Breast epithelium (tissue), 4 donors: ENCODE results near the gene KMO. TPM values are rescaled to one million over a fixed set of nuclear protein-coding genes. Genes with fewer than 3 reads are reported as not detected.

Experiments
- DNase-seq, 2 donors: peaks; one replicate each; pipeline ENCODE4 v3.0.0-alpha.2; 2019; ENCODE audit warnings: low spot score in 2 of 2
- H3K27ac ChIP-seq, 2 donors: fragments of 200-600 bp; sonication (generic) in 1 of 2; one replicate each; pipeline ENCODE4 v1.5.1; 2016 to 2019; ENCODE audit warnings: mild to moderate bottlenecking in 1 of 2
- H3K27me3 ChIP-seq, 2 donors: fragments of 200-600 bp; sonication (generic) in 1 of 2; one replicate each; pipeline versions ENCODE4 v1.5.1 to v1.6.0; 2017 to 2019; ENCODE audit warnings: control low read depth in 1 of 2, mild to moderate bottlenecking in 1 of 2
- H3K36me3 ChIP-seq: fragments of 200-600 bp; one replicate; pipeline ENCODE4 v1.5.1; 2019
- H3K4me1 ChIP-seq, 2 donors: fragments of 200-600 bp; sonication (generic); one replicate each; pipeline ENCODE4 v1.5.1; 2016 to 2019; ENCODE audit warnings: control low read depth in 1 of 2
- H3K4me3 ChIP-seq, 3 donors: fragments of 200-600 bp; sonication (generic); 1 replicate in 2 of 3; 2 replicates in 1 of 3; pipeline ENCODE4 v1.5.1; 2016 to 2019; ENCODE audit warnings: mild to moderate bottlenecking in 3 of 3, moderate library complexity in 2 of 3
- H3K9me3 ChIP-seq, 2 donors: fragments of 200-600 bp; sonication (generic) in 1 of 2; one replicate each; pipeline ENCODE4 v1.5.1; 2016 to 2019; ENCODE audit warnings: control low read depth in 1 of 2
- POLR2A ChIP-seq: fragments of 450-650 bp; IDR thresholded peaks from one replicate; pipeline ENCODE4 v1.6.1; 2016; ENCODE audit warnings: antibody characterized with exemption, mild to moderate bottlenecking, moderate library complexity
- POLR2AphosphoS5 ChIP-seq, 3 donors: sonication (generic); formaldehyde crosslinking; IDR thresholded peaks; one replicate each; pipeline ENCODE4 v1.6.1; 2017; ENCODE audit warnings: antibody characterized with exemption in 3 of 3
- intact Hi-C: fragments of 100-400 bp; cut with DNase I; formaldehyde crosslinking; loops from one replicate; pipeline ENCODE4 v1.15.1; 2023; ENCODE audit warnings: low total_unique reads
- total RNA-seq, 3 donors: library from RNA; depleted of rRNA; stranded (reverse); fragments of >200 nt; gene quantifications; one replicate each; pipeline ENCODE4 v1.1.0, GENCODE V29; 2016
- TF ChIP-seq, protein P1 (sequence below), 3 donors: fragments of 450-650 bp; IDR thresholded peaks; one replicate each; pipeline ENCODE4 v1.5.1; 2016 to 2017; ENCODE audit warnings: antibody characterized with exemption in 3 of 3, mild to moderate bottlenecking in 3 of 3, moderate library complexity in 3 of 3

The KMO gene
- total RNA-seq = 1 to 10 TPM; 1.1 to 4.3 (median 1.9) TPM

DNA sequence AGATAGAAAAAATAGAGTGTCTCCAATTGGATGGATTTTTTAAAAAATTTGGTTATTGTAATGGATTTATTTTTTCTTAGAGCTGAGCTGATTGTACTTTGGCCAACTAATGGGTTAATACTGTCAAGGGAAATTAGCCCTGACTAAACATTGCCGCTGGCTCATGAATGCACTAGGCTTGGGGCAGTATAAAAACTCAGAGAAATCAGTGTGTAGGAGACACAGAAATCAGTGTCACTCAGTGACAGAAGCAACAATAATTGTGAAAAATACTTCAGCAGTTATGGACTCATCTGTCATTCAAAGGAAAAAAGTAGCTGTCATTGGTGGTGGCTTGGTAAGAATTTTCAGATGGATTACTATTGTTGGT lies at the start of gene KMO:
Gene KMO (plus strand): TSS at position 217 of the 370 bp plus-strand sequence. CDS start 67 bp downstream, at position 284.
- Histone ChIP-seq H3K9me3 (no peaks in the 10 kb centered on the region), H3K4me1 (no peaks in the 10 kb centered on the region), H3K27me3 (no peaks in the 10 kb centered on the region), H3K4me3 (peak within 1 kb of the TSS; percentile 40 to 62 (median 48)), H3K36me3 (no peaks in the 10 kb centered on the region), H3K27ac (peak within 1 kb of the TSS in 1 of 2 donors; percentile 8)
- TF ChIP-seq, protein P1, sequence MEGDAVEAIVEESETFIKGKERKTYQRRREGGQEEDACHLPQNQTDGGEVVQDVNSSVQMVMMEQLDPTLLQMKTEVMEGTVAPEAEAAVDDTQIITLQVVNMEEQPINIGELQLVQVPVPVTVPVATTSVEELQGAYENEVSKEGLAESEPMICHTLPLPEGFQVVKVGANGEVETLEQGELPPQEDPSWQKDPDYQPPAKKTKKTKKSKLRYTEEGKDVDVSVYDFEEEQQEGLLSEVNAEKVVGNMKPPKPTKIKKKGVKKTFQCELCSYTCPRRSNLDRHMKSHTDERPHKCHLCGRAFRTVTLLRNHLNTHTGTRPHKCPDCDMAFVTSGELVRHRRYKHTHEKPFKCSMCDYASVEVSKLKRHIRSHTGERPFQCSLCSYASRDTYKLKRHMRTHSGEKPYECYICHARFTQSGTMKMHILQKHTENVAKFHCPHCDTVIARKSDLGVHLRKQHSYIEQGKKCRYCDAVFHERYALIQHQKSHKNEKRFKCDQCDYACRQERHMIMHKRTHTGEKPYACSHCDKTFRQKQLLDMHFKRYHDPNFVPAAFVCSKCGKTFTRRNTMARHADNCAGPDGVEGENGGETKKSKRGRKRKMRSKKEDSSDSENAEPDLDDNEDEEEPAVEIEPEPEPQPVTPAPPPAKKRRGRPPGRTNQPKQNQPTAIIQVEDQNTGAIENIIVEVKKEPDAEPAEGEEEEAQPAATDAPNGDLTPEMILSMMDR (IDR thresholded peaks at IDR 0.05) = no peak
- TF ChIP-seq POLR2AphosphoS5 (IDR thresholded peaks at IDR 0.05) = no peak
- TF ChIP-seq POLR2A = no peak
- no peak for DNase-seq
- intact Hi-C loops = no loop called here

DNA sequence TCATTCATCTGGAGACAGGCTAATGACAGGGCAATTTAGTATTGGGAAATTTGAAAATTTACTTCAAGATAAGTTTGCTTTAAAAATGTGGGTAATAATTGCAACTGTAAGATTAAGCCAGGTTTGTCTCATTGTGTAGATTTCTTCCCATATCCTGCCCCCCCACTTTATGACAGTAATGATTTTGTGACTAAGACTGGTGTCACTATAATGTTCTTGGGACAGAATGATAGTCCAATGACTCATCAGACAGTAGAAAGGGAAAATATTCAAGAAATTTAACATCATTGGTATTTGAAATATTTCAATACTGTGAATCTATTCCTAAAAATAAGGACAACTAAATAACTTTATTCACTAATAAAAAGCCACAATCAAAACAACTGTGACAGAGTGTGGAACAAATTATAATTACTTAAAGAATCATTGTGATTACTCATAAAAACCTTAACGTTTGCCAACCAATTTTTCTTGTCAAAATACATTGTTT lies 49.4 kb upstream of the KMO start:
- Histone ChIP-seq H3K27me3 (no peaks in the 10 kb centered on the region), H3K36me3 (no peaks in the 10 kb centered on the region), H3K4me1 (no peaks in the 10 kb centered on the region), H3K4me3 (no peak overlapping the region), H3K27ac (no peak overlapping the region), H3K9me3 (no peaks in the 10 kb centered on the region)
- intact Hi-C loops = no loop called here
- no peak for DNase-seq
- TF ChIP-seq POLR2A = no peak
- TF ChIP-seq, protein P1 (IDR thresholded peaks at IDR 0.05) = no peak
- no peak for TF ChIP-seq POLR2AphosphoS5 (IDR thresholded peaks at IDR 0.05)

DNA sequence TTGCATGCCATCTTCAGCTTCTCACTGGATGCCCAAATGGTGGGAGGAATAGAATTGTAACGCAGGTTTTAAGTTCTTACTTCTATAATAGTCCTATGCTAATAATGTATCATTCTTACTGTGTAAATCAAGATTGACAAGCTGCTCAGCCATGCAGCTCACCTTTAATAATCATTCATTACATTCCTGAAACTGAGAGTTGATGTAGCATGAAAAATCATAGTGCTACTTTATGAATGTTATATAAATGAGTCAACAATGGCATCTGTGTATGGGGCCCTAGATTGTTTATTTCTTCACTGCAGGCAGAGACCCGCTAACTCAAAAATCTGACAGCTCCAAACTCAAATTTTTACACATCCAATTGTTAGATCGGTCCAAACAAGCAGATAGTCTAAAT lies 47.0 kb upstream of the KMO start:
- no peaks in the 10 kb centered on the region for H3K27me3 ChIP-seq
- no peaks in the 10 kb centered on the region for H3K4me1 ChIP-seq
- no peaks in the 10 kb centered on the region for H3K9me3 ChIP-seq
- H3K36me3 ChIP-seq = no peaks in the 10 kb centered on the region
- no peak overlapping the region for H3K27ac ChIP-seq
- no peak for TF ChIP-seq POLR2A
- TF ChIP-seq POLR2AphosphoS5 (IDR thresholded peaks at IDR 0.05) = no peak
- TF ChIP-seq, protein P1 (IDR thresholded peaks at IDR 0.05) = no peak
- intact Hi-C loops = no loop called here
- no peak overlapping the region for H3K4me3 ChIP-seq
- DNase-seq = no peak

DNA sequence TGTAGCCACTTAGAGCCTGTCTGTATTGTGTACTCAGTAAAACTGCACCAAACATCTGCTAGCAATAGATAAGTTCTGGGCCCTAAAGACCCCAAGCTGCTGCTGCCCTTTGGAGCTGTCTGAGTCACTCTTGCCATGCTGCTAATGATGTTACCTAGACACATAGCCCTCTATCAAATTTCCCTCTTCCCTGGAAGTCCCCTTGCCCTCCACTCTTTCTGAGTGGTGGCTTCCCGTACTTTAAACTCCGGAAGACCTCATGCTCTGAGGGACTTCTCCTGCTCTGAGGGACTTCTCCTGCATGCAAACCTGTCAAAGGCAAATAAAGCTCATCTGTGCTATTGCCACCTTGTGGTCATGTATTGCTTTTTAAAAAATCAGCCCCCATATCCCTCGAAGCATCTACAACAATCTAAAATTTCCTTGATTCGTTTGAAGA lies 46.6 kb upstream of the KMO start:
- Histone ChIP-seq H3K27ac (no peak overlapping the region), H3K36me3 (no peaks in the 10 kb centered on the region), H3K4me1 (no peaks in the 10 kb centered on the region), H3K9me3 (no peaks in the 10 kb centered on the region), H3K27me3 (no peaks in the 10 kb centered on the region), H3K4me3 (no peak overlapping the region)
- TF ChIP-seq POLR2AphosphoS5 (IDR thresholded peaks at IDR 0.05) = no peak
- TF ChIP-seq, protein P1 (IDR thresholded peaks at IDR 0.05) = no peak
- TF ChIP-seq POLR2A = no peak
- DNase-seq = no peak
- intact Hi-C loops = no loop called here

DNA sequence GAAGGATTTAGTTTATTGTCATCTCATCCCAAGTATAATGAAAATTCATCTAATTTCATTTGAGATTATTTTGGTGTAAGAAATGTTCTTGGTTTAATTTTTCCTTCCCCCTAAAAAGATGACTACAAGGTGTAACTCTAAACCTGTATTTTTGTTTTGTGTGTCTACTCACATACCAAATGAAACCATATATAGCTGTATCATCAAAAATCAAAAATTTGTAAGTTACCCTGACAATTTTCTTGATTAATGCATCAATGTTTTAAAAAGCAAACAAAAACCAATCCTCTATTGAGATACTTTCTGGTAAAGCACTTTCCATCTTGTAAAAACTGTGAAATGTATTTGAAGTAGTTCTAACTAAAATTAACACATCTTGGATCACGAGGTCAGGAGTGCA lies 43.4 kb upstream of the KMO start:
- Histone ChIP-seq H3K4me1 (no peaks in the 10 kb centered on the region), H3K27ac (no peak overlapping the region), H3K9me3 (no peaks in the 10 kb centered on the region), H3K36me3 (no peaks in the 10 kb centered on the region), H3K27me3 (no peaks in the 10 kb centered on the region), H3K4me3 (no peak overlapping the region)
- TF ChIP-seq, protein P1 (IDR thresholded peaks at IDR 0.05) = no peak
- TF ChIP-seq POLR2A (no peak), POLR2AphosphoS5 (IDR thresholded peaks at IDR 0.05) (no peak)
- intact Hi-C loops = no loop called here
- no peak for DNase-seq
